ENCODE results near the gene ETNK2.

DNA sequence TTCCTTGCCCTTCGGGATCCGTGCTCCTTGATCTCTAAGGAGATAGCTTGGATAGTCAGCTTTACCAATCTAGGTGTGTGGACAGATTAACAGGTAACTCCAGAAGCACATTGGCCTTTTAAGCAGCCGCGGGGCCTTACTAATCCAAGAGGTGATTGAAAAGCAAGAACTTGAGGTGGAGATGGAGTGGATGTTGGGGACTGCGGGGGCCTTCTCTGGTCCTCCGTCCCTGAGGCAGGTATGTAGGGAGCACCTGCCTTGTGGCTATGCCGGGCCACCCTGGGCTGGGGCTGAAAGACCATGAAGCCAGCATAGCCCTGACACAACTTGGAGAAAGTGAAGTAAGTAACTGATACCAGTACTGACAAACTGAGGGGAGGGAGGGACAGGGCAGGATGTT lies 68.4 kb downstream of the ETNK2 start:
- TF ChIP-seq, protein P1, sequence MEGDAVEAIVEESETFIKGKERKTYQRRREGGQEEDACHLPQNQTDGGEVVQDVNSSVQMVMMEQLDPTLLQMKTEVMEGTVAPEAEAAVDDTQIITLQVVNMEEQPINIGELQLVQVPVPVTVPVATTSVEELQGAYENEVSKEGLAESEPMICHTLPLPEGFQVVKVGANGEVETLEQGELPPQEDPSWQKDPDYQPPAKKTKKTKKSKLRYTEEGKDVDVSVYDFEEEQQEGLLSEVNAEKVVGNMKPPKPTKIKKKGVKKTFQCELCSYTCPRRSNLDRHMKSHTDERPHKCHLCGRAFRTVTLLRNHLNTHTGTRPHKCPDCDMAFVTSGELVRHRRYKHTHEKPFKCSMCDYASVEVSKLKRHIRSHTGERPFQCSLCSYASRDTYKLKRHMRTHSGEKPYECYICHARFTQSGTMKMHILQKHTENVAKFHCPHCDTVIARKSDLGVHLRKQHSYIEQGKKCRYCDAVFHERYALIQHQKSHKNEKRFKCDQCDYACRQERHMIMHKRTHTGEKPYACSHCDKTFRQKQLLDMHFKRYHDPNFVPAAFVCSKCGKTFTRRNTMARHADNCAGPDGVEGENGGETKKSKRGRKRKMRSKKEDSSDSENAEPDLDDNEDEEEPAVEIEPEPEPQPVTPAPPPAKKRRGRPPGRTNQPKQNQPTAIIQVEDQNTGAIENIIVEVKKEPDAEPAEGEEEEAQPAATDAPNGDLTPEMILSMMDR (IDR thresholded peaks at IDR 0.05): no peak
- no peak for TF ChIP-seq POLR2A (IDR thresholded peaks at IDR 0.05)

Measured in Peyer's patch (tissue), 4 donors.